AG04449 (cell line): ENCODE results near the gene TMA7.
A peak's percentile ranks its signal among the peaks of the same experiment; 100 is the strongest.
"Not testable (repeated sequence)": the region's sequence is repeated elsewhere in the genome, so short reads cannot be mapped to it uniquely, and the experiment has no call there.

Experiments used
- CTCF ChIA-PET: fragments of 350-600 bp; formaldehyde crosslinking; extraction: SDS; loops from one replicate; lab custom pipeline; 2021; ENCODE audit warnings: antibody characterized with exemption; lab: Yijun Ruan, JAX
- POLR2A ChIA-PET: fragments of 400-600, 350-600 bp; formaldehyde crosslinking; extraction: SDS; loops from one replicate; lab custom pipeline; 2020; ENCODE audit warnings: antibody characterized with exemption, inconsistent platforms; lab: Yijun Ruan, JAX
- DNase-seq: peaks from one replicate; pipeline ENCODE4 v3.0.0-alpha.2; 2010; ENCODE audit warnings: low read depth, low spot score
- H3K4me3 ChIP-seq: 2 replicates; pipeline ENCODE4 v1.5.1; 2011; ENCODE audit warnings: low read depth, mild to moderate bottlenecking, control low read depth, low read length
- CTCF ChIP-seq: IDR thresholded peaks from one replicate; pipeline ENCODE4 v1.5.1; 2011; ENCODE audit warnings: mild to moderate bottlenecking, moderate library complexity, low read length, control low read depth, inconsistent platforms; ENCODE audit not compliant: insufficient read depth; ENCODE audit errors: missing control alignments

Gene TMA7

GRCh38 chr3:48477959-48478520 lies 38.0 kb downstream of the TMA7 start:
- POLR2A ChIA-PET, result no interaction called here
- no peak overlapping the region for H3K4me3 ChIP-seq
- CTCF ChIA-PET, result no interaction called here
- DNase-seq, result no peak
- TF ChIP-seq CTCF, result no peak

DNA sequence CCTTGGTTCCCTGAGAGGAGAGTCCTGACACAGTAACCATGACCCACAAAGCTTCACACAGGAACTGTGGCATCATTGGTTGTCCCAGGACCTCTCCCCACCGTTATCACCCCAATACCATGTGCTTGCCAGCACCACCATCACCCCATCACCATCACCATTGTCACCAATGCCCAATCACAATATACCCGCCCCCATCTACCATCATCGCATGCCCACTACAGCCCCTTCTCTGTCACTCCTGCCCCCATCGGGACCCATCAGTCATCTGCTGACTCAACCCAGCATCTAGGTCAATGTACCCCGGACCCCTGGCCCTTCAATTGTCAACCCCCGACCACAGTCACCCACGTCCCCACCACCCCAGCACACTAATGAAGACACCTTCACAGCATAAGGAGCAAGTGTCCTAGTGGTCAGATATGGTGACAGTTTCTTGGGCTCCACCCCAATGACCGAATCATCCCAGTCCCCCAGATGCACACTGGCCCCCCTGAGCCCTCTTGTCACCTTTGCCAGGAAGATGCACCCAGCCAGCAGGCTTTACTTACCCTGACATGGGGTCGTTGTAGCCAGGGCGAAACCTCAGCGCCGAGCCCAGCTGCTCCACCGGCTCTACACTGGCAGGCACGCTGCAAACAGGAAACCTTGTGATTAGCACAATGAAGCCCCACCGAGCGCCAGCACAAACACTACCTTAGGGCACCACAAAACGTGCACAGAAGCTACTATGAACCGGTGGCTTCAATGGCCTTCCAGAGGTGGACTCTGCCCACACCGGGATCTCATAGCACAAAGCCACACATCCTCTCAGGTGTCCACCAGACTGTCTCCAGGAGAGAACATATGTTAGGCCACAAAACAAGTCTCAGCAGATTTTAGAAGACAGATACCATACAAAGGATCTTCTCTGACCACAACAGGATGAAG lies 38.8 kb downstream of the TMA7 start:
- POLR2A ChIA-PET, result no interaction called here
- no peak for DNase-seq
- no peak overlapping the region for H3K4me3 ChIP-seq
- CTCF ChIA-PET, result no interaction called here
- no peak for TF ChIP-seq CTCF

- POLR2A ChIA-PET, DNase-seq, CTCF ChIA-PET, H3K4me3 ChIP-seq: not testable (repeated sequence)
These were observed 40.8 kb downstream of the TMA7 start for GRCh38 chr3:48480891-48481290.

DNA sequence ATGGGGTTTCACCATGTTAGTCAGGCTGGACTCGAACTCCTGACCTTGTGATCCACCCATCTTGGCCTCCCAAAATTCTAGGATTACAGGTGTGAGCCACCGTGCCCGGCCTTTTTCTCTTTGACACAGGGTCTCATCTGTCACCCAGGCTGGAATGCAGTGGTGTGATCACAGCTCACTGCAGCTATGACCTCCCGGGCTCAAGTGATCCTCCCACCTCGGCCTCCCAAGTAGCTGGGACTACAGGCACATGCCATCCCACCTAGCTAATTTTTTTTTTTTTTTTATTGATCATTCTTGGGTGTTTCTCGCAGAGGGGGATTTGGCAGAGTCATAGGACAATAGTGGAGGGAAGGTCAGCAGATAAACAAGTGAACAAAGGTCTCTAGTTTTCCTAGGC lies 42.8 kb downstream of the TMA7 start:
- H3K4me3 ChIP-seq, POLR2A ChIA-PET, DNase-seq: not testable (repeated sequence)
- CTCF ChIA-PET, result interaction anchor here (0.8 to 1.4 kb wide), 3 partner anchors 11 to 82 kb away, joined by 3 read pairs; no protein-coding TSS in a partner anchor

DNA sequence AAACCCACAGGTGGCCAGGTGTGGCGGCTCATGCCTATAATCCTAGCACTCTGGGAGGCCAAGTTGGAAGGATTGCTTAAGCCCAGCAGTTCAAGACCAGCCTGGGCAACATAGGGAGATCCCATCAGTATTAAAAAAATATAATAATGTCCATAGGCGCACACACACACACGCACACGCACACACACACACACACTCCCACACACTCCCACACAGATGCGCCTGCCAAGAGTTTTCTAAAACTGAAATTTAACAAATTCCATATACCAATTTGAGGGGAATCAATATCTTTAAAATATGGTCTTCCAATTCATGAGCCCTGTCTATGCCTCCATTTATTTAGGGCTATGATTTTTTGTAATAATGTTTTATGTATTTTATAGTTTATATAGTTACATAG lies 46.9 kb downstream of the TMA7 start:
- DNase-seq, result no peak
- ChIA-PET POLR2A (no interaction called here), CTCF (no interaction called here)
- no peak for TF ChIP-seq CTCF
- H3K4me3 ChIP-seq, result no peak overlapping the region

DNA sequence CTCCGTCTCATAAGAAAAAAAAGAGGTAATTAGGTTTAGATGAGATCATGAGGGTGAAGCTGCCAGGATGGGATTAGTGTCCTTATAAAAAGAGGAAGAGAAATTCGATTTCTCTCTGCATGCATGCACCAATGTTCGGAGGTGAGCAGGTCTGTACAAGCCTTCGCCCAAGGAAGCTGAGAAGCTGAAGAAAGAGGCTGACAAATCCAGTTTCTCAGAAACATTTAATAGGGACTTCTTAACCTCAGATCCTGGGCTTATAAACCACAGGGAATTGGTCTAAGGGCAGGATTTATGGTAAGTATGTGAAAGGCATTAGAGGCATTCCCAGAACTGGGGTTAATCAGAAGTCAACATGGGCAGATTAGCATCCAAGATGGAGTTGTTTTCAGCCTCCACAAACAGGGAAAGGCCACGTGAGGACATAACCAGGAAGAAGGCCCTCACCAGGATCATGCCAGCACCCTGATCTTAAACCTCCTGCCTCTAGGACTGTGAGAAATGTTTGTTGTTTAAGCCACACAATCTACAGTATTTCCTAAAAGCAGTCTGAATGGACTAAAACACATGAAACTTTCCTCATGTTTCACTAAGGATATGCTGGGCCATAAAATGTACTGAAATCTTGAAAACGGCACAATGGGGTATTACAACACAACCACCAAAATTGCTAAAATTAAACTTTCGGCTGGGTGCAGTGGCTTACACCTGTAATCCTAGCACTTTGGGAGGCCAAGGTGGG lies 52.6 kb downstream of the TMA7 start:
- no peak overlapping the region for H3K4me3 ChIP-seq
- DNase-seq, result peak; percentile 59
- ChIA-PET POLR2A (interaction anchor here (1.3 kb wide), 1 partner anchor 19 kb away, joined by 3 read pairs; no protein-coding TSS in a partner anchor), CTCF (no interaction called here)
- TF ChIP-seq CTCF, result no peak

- no peak overlapping the region for H3K4me3 ChIP-seq
- POLR2A ChIA-PET, result interaction anchor here (1.3 kb wide), 1 partner anchor 20 kb away, joined by 3 read pairs; no protein-coding TSS in a partner anchor
- no peak for TF ChIP-seq CTCF
- CTCF ChIA-PET, result no interaction called here
- no peak for DNase-seq
These were observed 53.1 kb downstream of the TMA7 start for GRCh38 chr3:48493203-48493501.
